HG03060 (cell line): ENCODE data around the gene ARHGAP11B.
"Not testable (repeated sequence)": the region's sequence is repeated elsewhere in the genome, so short reads cannot be mapped to it uniquely, and the experiment has no call there.

Source experiments
- ATAC-seq: cut with Tn5 transposase; IDR thresholded peaks from one replicate; pipeline ENCODE4 v1.9.1; 2021; ENCODE audit warnings: low read depth, moderate number of reproducible peaks; ENCODE audit not compliant: unreplicated experiment

Gene ARHGAP11B

GRCh38 chr15:30625436-30626193 is at the start of gene ARHGAP11B:
Gene ARHGAP11B (plus strand): TSS chr15:30626128.
- ATAC-seq: peak; percentile 83

- not testable (repeated sequence) for ATAC-seq
Observed at GRCh38 chr15:30579394-30579970, 46.4 kb upstream of the ARHGAP11B start.

- not testable (repeated sequence) for ATAC-seq
Observed at GRCh38 chr15:30580716-30581115, 45.2 kb upstream of the ARHGAP11B start.

- ATAC-seq: not testable (repeated sequence)
Observed at GRCh38 chr15:30598953-30599352, 27.0 kb upstream of the ARHGAP11B start.

- ATAC-seq: not testable (repeated sequence)
Observed at GRCh38 chr15:30603796-30604195, 22.1 kb upstream of the ARHGAP11B start, which contains the start of gene GOLGA8H. Gene GOLGA8H (plus strand): TSS chr15:30604028. CDS start chr15:30604126, 98 bp downstream.

GRCh38 chr15:30612271-30612670 is 13.7 kb upstream of the ARHGAP11B start:
- not testable (repeated sequence) for ATAC-seq

GRCh38 chr15:30621342-30621741 is 4.6 kb upstream of the ARHGAP11B start:
- not testable (repeated sequence) for ATAC-seq

- not testable (repeated sequence) for ATAC-seq
Observed at GRCh38 chr15:30626194-30626565, 252 bp downstream of the ARHGAP11B start.

GRCh38 chr15:30626632-30627031 is 704 bp downstream of the ARHGAP11B start:
- not testable (repeated sequence) for ATAC-seq

GRCh38 chr15:30650012-30650929 is 24.3 kb downstream of the ARHGAP11B start:
- ATAC-seq: peak; percentile 77

GRCh38 chr15:30661154-30661553 is 35.2 kb downstream of the ARHGAP11B start:
- ATAC-seq: not testable (repeated sequence)

- ATAC-seq: not testable (repeated sequence)
Observed at GRCh38 chr15:30669621-30670020, 43.7 kb downstream of the ARHGAP11B start.

GRCh38 chr15:30670056-30670455 is 44.1 kb downstream of the ARHGAP11B start:
- ATAC-seq: no peak

- ATAC-seq: no peak
Observed at GRCh38 chr15:30671309-30671708, 45.4 kb downstream of the ARHGAP11B start.

GRCh38 chr15:30675126-30675525 is 49.2 kb downstream of the ARHGAP11B start:
- ATAC-seq: no peak

GRCh38 chr15:30675891-30676290 is 50.0 kb downstream of the ARHGAP11B start:
- ATAC-seq: not testable (repeated sequence)

GRCh38 chr15:30680997-30681396 is 55.1 kb downstream of the ARHGAP11B start:
- ATAC-seq: not testable (repeated sequence)

- ATAC-seq: not testable (repeated sequence)
Observed at GRCh38 chr15:30685709-30686285, 59.9 kb downstream of the ARHGAP11B start.

GRCh38 chr15:30686651-30687050 is 60.7 kb downstream of the ARHGAP11B start:
- ATAC-seq: not testable (repeated sequence)
